OCI-M1 (cell line): ENCODE measurements around the gene TMEM94.

Experiments
- DNase-seq: peaks from one replicate; lab custom pipeline; 2025; lab: John Stamatoyannopoulos, UW

TMEM94 gene

DNA sequence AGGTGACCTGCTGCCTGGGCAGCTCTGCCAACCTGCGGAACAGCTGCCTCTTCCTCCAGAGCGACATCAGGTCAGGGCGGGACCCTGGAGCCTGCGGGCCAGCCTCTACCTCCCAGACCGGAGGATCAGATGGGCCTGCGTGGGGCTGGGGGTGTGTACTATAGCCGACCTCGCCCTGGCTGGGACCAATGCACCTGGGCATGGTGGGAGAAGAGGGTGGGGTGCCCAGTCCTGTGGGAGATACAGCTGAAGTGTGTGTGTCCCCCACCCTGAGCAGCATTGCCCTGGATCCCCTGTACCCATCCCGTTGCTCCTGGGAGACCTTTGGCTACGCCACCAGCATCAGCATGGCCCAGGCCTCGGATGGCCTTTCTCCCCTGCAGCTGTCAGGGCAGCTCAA is 39.6 kb downstream of the TMEM94 start:
- DNase-seq = no peak

GRCh38 chr17:75498039-75498725 is 41.7 kb downstream of the TMEM94 start:
- DNase-seq = no peak

- no peak for DNase-seq
These were observed 42.3 kb downstream of the TMEM94 start for GRCh38 chr17:75498726-75499213.

DNA sequence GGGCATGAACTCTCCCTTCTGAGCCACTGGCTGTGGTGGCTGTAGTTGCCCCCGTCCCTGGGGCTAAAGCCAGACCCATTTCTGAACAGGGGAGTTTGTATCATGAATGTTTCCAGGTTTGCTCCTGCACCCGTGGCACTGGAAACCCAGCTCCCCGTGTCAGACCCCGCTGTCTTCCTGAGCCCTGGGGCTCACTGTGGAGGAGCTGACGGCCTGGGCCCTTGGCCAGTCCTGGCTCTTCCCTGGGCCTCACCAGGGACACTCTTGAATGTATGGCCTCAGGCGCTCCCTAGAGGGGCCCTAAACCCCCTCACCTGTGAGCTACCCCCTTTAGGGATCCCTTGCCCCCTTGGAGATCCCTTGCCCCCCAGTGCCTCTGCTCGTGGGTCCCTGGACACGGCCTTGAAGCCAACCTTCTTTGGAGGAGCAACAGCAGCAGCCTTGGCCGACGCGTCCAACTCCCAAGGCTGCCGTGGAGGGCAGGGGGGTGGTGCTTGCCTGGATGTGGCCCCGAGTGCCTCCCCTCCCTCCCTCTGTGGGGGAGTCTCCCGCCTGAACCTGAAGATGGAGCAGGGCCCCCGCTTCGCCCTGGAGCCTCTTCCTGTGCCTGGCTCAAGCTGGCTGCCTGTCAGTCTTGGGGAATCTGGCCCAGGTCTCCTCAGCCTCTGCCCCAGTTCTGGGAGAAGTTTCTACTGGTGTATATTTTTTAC is 43.0 kb downstream of the TMEM94 start:
- DNase-seq = no peak

DNA sequence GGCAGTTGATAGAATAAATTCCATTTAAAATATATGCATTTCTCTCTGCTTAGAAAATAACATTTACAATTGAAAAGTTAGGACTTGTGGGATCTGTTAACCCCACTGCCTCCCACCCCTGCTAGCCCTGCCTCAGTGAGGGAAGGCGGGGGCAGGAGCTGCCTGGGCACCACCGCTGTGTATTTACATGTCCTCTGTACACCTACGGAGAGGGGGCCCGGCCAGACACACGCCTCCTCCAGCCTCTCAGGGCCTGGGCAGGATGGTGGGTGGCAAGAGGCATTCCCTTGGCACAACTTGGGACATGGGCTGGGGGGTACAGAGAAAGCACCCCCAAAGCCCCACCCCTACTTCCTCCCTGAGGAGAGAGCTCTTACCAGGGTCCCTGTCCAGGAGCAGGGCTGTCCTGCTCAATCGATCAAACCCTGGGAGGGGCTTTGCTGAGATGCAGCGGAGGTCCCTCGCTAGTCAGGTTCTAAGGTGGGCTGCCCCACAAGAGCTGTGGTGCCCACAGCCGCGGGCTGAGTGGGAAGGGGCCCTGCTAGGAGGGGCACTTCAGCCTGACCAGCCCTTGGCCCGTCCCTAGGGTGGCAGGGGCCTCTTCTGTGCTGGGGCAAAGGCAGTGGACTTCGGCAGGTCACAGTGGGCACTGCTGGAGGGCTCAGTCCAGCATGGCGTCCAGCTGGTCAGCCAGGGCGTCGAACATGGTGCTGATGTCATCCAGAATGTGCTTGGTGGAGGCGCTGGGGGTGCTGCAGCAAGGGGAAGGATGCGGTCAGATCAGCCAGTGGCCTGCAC is 44.2 kb downstream of the TMEM94 start:
- no peak for DNase-seq

DNA sequence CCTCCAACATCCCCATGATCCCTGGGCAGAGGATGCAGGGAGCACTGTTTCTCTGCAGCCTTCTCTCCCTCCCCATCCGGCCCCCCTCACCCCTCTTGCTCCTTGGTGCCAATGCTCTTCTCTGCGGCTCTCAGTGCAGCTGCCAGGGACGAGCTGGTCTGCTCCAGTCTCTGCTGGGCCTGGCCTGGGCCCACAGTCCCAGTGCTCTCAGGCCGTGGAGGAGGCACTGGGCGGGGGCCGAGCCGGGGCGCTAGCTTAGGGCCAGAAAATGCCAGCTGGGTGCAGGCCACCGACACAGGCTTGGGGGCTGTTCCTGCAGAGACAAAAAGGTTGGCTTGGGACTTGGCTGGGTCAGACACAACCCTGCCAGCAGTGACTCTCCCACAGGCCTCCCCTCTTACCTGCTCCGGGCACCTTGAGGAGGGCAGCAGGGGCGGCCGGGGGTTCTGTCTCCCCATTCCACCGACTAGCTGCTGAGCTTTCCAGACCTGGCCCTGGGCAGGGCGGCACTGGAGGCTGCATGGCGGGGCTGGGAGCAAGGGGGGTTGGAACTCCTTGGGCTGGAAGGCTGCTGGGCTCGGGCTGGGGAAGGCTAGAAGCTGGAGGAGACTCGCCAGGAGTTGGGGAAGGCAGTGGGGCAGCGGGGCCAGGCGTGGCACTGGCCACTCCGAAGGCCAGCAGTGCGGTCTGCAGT is 45.1 kb downstream of the TMEM94 start:
- no peak for DNase-seq

GRCh38 chr17:75502072-75502720 is 45.8 kb downstream of the TMEM94 start:
- no peak for DNase-seq

DNA sequence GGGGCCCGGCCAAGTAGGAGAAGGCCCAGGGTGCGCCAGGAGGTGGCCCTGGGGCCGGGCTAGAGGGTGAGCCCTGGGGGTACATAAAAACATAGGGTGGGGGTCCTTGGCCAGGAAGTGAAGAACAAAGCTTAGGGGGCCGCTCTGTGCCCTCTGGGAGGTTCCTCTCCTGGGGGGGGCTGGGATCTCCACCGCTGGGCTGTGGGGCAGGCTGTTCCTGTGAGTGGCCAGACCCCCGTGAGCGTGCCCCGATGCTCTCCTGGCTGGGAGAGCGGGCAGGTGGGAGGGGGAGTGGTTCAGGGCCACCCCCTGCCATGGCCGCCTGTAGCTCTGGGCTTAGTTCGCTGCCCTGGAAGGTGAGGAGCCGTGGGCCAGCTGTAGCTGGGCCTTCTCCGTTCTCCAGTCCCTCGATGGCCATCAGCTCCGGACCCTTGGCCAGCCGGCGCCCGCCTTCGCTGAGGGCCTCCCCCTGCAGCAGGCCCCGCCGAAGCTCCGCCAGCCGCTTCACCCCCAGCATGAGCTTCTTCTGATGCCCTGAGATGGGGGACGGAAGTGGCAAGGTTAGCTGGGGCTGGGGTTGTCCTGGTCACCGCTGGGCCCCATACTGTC is 46.4 kb downstream of the TMEM94 start:
- DNase-seq = no peak

DNA sequence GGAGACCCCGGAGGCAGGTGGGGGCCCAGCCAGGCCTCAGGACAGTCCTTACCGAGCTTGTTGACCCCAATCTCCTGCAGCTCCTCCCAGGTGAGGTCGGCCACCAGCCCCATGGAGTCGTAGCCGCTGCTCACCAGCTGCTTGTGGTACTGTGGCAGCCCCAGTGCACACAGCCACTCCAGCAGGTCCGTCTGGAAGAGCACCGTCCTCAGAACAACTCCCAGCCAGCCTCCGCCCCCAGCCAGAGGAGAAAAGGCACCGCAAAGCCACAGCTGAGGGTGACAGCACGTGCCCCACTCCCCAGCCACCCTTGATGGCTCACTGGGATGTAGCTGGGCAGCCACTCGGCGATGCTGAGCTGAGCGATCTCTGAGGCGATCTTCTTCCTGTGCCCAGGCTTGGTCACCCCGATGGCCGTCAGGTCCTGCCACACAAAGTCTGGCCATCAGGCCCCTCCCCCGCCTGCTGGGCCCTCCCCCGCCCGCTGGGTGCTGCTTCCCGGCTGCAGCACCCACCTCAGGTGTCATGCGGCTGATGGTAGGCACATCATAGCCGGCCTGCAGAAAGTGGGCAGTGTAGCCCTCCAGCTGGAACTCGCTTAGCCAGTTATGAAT is 47.0 kb downstream of the TMEM94 start:
- no peak for DNase-seq

DNA sequence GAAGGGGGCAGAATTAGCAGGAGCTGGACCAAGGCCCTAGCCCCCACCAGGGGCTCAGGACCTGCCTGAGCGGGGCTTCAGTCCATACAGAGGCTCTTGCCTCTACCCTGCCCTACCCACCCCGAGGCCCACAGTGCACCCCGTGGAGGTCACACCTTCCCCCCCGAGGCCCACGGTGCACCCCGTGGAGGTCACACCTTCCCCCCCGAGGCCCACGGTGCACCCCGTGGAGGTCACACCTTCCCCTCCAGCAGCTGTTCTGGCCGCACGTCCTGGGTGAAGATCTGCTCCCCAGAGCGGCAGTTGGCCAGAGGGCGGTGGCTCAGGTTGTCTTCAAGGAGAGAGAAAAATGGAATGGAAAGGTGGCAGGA is 47.5 kb downstream of the TMEM94 start:
- no peak for DNase-seq

- DNase-seq = peak; percentile 49
These were observed 48.1 kb downstream of the TMEM94 start for GRCh38 chr17:75504347-75505151.

- no peak for DNase-seq
These were observed 48.6 kb downstream of the TMEM94 start for GRCh38 chr17:75505152-75505409.

DNA sequence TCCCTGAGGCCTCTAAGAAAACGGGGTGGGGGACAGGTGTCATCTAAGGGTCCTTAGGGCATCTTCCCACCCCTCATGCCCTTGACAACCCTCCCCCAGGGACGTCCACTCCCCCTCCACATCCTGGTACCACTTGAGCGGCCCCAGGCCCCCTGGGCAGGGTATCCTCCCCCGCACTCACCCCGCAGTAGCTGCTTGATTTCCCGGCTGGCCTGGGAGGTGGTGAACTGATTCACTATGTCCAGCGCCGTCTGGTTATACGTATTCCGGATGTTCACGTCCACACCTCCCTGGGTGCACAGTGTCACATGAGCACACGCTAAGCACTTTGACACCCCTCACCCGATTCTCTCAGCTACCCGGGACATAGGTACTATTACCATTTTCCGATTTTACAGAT is 49.2 kb downstream of the TMEM94 start:
- DNase-seq = no peak

GRCh38 chr17:75506134-75506533 is 49.7 kb downstream of the TMEM94 start:
- DNase-seq = no peak

DNA sequence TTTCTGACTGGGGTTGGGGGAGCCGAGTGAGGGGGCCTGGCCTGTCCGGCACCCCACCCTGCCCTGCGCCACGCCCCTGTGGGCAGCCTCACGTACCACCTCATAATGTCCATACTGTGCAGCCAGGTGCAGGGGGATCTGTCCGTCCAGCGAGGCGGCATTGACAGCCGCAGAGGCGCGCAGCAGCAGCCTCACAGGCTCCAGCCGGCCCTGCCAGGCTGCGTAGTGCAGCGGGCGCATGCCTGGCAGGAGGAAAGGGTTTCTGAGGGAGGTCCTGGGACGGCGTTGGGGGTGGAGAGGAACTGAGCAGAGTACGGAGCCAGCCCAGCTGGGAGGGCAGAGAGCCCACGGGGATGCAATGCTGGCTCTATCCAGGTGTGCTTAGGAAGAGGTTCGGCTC is 50.5 kb downstream of the TMEM94 start:
- DNase-seq = no peak

DNA sequence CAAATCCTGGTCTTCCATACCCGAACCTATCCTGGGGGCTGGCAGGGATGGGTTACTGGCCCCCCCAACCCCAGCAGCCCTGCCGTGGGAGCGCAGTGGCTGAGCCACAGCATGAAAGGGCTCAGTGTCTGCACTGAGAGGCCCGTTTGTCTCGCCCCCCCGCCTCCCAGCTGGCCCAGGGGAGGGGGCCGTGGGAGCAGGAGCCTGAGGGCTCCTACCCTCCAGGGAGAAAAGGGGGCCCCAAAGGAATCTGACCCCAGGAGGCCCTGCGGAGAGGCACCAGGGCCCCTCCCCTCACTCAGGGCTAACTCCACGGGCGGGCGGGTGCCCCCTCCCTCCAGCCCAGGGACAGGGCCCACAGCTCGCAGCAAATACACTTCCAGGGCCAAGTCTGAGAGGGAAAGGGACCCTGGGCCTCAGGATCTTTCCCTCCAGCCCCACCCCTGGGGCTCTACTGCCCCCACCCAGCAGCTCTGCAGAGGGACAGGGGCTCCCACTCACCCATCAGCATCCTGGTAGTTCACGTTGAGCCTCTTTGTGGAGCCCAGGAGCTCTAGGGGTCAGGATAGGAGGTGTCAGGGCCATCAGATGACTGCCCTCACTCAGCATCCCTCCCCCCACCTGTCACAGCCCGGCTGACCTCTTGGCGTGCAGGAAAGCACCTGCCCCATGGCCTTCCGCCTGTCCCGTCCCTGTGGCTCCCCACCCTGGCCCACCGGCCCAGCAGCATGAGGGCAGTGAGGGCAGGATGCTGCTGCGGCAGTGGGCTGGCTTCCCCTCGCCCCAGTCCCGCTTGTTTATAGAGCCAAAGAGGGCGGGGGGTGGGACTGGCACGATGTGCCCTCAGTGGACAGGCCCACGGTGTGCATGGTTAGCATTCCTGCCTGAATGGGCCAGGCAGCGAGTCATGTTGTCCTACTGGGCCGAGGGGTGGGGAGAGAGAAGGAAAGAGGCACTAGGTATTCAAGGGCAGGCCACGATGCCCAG is 51.6 kb downstream of the TMEM94 start:
- DNase-seq = no peak

- no peak for DNase-seq
These were observed 52.5 kb downstream of the TMEM94 start for GRCh38 chr17:75508931-75509361.

DNA sequence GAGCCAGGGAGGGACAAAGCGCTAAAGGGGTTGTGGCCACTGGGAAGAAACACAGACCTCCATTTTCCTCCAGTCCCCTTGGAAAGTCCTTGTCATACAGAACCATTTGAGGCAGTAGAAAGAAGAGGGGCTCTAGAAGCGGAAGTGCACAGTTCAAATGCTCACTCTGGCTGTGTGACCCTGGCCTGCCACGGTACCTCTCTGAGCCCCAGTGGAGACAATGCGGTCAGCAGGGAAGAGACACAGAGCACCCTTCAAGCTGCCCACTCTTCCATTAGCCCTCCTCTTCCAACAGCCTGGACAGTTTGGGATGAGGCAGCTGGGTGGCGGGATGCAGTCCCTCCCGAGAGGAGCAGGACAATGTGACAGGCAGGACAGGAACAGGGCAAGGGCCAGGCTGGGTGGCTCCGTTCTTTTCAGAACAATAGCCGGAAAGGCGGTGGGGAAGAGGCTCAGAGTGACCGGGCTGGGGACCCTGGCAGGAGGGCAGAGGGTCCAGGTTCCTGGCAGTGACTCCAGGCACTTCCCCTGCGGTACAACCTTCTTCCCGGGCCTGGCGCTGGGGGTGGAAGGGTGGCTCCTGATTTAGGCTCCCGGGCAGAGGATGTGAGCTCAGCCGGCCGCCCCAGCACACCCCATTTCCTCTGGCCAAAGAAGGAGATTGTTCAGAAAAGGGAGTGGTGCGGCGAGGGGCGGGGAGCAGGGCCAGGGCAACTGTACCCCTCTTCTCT is 53.3 kb downstream of the TMEM94 start:
- no peak for DNase-seq
